ENCODE measurements around the gene KDELR3.
A peak's percentile ranks its signal among the peaks of the same experiment; 100 is the strongest.

KDELR3 gene

DNA sequence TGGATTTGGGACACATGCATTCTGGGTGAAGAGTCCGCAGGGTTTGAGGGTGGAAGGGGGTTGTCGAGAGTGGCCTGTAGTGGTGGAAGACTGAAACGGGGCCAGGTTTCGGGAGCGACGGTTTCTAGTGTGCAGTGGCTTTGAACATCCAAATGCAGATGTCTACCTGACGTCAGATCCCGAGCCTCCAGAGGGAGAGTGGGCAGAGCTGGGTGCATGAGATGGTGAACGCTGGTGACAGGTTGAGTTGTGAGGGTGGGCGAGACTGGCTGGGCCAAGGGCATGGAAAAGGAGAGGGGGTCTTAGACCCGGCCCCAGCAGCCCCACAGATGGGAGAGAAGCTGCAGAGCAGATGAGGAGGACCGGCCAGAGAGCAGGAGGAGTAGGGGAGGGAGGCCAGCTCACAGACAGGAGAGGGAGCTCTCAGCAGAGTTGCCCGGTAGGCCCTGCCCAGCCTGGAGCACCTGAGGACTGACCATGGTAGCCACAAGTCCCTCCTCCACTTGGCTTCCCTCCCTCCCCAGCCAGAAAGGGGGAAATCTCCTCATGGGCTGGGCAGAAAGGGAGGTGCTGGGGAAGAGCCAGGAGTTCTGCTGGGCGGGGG is 27.0 kb upstream of the KDELR3 start:
- DNase-seq: no peak

GRCh38 chr22:38441620-38442287 is 26.1 kb upstream of the KDELR3 start:
- DNase-seq: no peak

DNA sequence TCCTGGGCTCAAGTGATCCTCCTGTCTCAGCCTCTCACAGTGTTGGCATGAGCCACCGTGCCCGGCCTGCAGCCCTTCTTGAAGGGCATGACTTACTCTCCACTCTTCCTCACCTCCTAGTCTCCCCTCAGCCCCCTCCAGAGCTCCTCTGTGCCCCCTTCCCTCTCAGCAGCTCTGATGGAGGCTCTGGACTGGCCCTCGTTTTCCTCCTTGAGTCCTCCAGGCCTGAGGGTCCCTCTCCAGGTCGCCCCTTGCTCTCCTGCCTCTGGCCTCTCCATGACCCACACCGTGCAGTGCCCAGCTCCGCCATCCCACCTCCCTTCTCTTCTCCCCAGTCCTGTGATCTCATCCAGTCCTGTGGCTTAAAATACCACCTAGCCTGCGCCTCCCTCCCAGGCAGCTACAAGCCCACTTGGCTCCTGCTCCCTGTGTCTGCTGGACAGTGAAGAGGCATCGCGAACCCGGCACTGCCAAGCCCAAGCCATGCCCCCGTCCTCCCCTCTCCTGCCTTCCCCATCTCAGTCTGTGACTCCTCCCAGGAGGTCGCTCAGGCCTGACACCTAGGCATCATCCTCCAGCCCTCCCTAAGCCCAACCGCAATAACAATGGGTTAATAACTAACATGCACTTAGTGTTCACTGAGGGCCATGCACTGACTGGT is 24.8 kb upstream of the KDELR3 start:
- no peak for DNase-seq

DNA sequence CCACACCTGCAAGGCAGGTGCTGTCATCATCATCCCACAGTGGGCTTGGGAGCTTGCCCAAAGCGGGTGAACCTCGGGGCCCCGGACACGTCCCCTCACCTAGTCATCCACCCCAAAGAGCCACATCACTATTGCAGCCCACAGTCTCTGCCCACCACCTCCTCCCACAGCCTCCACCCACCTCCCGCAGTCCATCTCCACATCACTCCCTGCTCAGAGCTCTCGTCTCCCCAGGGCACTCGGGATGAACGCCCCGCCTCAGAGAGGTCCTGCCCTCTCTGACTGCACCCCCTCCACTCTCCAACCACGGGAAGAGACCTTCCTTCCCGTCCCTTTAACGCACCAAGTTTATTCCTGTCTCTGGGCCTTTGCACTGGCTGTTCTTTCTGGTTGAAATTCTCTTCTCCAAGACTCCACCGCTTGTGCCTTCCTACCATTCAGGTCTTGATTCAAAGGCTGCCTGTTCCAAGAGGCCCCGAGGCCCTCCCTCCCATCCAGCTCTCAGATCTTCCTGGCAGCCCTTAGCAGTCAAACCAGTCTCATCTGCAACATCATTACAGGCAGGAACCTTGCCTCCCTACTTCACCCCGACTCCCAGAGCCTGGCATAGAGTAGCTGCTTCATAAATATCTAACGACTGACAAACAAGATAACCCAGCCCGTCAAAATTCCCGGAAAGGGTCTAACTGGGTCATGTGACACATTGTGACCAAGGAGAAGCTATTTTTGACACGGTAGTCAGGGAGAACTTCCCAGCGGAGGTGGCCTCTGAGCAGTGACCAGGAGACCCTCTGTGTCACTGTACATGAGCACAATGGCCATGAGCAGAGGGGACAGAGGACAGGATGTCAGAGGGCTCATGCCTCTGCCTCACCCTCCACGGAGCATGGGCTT is 24.0 kb upstream of the KDELR3 start:
- DNase-seq: no peak

DNA sequence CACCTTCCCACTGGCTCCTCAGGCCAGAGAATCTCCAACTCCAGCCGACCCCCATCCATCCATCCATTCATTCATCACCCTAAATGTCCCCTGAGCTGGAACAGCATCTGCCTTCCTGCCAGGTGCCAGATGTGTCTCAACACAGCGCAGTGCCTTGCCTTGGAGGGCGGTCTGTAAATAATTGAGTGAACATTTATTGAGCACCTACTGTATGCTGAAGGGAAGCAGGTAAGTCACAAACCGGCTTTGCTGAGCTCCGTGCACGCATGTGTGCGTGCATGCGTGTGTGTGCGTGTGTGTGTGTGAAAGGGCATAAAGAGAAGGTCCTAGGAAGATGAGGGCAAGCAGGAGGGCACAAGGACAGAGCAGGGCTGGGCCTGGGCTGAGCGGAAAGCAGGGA is 23.1 kb upstream of the KDELR3 start:
- no peak for DNase-seq

DNA sequence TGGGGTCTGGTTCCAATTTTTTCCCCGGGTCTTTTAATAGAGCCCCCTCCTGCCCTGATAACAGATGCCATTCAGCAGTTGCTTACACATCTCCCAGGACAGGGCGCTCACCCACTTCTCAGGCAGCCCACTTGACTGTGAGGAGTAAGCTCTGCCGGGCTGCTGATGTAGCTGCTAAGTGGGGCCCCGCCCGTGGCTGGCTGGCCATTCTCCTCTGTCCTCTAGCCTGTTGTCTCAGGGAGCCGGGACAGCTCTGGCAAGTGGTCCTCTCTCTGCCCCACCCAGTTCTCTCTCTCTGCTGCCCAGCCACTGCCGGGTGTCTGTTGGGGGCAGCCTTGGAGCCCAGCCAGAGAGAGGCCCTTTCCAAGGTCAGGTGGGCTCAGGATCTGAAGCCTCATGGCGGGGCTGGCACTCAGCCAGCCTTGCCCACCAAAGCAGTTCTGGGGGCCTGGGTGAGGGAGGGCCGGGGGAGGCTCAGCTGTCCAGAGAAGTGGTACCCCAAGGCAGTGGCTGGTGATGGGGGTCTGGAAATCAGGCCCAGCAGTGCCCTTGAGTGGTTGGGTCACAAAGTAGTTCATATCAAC is 21.8 kb upstream of the KDELR3 start:
- DNase-seq: no peak

GRCh38 chr22:38448945-38449745 is 18.8 kb upstream of the KDELR3 start:
- no peak for DNase-seq

GRCh38 chr22:38449776-38450175 is 18.1 kb upstream of the KDELR3 start:
- DNase-seq: no peak

DNA sequence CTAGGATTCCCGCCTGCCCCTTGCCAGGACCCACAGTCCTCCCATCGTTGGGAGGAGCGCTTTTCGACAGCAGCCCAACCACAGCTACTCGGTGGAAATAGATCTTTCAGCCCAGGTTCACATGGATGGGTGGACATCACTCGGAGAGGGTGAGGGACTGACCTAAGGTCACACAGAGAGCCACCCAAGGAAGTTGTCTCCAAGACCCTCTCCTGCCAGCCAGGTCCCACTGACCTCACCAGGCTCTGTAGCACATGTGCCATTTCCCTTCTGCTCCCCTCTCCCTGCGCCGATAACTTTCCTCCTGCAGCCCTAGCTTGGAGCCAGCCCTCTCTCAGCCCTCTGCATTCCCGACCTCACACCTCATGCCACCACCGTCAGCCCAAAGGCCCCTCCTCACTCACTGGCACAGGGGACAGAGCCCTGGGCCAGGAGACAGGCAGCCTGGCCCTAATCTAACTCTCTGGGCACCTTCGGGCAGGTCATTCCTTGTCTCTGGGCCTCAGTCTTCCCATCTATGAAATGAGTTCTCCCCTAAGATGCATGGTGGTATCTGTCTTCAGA is 17.6 kb upstream of the KDELR3 start:
- no peak for DNase-seq

DNA sequence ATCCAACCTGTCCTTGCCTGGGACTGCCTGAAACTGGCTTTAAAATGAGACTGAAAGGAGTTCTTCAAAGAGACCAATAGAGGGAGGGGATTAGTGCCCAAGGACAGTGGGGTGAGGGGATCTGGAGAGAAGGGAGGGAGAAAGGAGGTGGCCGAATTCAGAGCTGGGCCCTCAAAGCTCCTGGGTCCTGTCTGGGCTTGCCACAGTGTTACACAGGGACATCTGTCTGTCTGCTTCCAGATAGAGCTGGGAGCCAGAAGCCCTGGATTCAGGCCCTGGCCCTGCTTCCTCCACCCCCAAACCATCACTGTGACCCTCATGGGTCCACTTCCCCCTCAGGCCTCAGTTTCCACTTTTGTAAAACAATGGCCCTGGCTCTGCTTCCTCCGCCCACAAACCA is 16.5 kb upstream of the KDELR3 start:
- no peak for DNase-seq

GRCh38 chr22:38451864-38452263 is 16.0 kb upstream of the KDELR3 start:
- DNase-seq: no peak

DNA sequence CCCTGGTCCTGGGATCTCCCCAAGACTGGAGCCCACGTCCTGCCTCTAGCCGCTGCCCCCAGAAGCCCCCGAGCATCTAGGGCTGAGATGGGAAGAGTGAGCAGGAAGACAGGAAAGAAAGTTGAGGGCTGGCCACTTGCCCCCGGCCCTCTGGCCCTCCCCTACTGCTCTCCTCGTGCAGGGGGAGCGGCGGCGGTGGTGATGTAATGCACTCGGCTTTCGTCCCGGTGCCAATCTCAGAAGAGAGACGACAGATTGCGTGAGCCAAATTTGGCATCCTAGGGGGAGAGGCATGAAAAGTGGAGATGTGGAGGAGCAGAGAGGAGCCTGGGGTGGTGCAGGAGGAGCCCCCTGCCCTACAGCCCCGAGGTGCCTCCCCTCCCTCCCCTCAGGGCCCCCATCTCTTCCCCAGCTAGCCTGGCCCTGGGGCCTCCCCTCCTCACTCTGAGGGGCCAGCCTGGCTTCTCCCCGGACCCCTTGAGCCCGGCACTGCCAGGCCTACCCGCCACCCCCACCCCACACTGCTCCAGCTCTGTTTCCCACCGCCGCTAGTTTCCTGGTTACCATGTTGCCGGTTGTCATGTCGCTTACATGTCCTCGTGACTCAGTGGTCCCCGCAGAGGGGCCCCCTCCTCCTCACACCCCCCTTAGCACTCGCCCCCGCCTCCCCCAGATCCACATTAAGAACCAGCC is 15.4 kb upstream of the KDELR3 start:
- DNase-seq: peak; percentile 20

DNA sequence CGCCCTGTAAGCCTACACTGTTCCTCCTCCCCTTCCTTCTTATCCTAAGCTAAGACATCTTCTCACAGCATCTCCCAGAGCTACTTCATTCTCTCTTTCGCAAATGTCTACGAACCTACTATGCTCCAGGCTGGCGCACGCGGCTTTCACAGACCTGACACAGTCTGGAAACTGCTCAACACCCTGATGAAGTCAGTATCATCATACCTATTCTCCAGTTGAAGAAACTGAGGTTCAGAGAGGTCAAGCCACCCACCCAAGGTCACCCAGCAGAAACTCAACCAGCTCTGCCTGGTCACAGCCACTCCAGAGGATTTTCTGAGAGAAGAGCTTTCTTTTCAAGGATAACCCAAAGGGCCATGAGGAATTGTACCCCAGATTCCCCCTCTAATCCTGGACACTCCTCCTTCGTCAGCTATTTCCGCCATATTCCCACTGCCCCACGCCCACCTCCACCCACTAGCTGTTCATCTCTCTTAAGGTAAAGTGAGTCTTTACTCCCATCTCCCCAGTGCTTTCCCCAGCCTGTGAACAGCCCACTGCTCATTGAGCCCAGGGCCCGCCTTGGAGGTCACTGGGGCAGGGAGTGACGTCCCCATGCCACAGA is 14.7 kb upstream of the KDELR3 start:
- DNase-seq: no peak

GRCh38 chr22:38453996-38454352 is 13.9 kb upstream of the KDELR3 start:
- DNase-seq: no peak

DNA sequence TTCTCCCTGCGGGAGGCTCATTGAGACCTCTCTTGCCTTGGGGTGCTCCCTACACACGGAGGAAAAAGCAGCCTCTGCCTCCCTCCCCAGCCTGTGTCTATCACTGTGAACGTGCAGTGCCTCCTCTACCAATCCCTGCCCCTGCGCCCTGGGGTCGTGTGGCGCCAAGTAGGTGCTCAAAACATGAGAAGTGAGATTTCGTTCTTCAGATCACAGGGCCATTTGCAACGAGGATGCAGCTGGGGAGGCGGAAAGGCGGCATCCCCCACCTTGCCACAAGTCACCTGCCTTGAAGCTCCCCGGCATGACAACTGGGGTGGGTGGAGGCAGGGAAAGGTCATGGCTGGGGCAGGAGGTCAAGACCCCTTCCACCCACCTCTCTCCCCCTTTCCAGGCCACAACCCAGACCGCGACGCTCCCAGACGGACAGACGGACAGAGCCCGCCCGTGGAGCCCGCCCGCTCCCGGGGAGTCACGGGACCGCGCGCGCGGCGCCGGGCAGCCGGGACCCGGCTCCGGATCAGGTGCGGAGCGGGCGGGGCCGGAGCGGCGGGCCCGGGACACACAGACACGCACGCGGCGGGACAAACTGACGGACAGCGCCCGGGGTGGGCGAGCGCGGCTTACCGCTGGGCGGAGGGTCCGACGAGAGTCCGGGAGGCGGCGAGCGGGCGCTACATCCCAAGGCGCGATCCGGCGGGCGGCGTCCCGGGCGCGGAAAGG is 13.4 kb upstream of the KDELR3 start:
- DNase-seq: no peak

DNA sequence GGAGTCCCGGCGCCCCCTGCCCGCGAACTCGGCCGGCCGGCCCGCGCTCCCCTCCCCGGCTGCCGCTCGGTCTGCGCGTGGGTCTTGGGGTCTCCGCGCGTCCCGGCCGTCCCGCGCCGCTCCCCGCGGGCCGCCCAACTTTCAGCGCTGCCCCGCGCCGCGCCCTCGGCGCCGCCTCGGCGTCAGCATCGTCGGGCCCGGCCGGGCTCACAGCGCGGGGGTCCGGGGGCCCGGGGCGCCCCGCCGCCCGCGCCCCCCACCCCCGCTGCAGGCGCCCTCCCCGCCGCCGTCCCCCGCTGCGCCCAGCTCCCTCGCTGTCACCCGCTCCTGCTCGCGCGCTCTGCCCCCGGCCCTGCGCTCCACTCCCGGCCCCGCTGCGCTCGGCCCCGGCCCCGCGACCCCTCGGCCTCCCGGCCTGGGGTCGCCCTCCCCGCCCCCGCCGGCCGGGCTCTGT is 12.8 kb upstream of the KDELR3 start, which contains the start of gene KCNJ4:
Gene KCNJ4 (minus strand): TSS at position 124 of the 454 bp plus-strand sequence. CDS start 27,067 bp downstream, outside the sequence.
- no peak for DNase-seq

DNA sequence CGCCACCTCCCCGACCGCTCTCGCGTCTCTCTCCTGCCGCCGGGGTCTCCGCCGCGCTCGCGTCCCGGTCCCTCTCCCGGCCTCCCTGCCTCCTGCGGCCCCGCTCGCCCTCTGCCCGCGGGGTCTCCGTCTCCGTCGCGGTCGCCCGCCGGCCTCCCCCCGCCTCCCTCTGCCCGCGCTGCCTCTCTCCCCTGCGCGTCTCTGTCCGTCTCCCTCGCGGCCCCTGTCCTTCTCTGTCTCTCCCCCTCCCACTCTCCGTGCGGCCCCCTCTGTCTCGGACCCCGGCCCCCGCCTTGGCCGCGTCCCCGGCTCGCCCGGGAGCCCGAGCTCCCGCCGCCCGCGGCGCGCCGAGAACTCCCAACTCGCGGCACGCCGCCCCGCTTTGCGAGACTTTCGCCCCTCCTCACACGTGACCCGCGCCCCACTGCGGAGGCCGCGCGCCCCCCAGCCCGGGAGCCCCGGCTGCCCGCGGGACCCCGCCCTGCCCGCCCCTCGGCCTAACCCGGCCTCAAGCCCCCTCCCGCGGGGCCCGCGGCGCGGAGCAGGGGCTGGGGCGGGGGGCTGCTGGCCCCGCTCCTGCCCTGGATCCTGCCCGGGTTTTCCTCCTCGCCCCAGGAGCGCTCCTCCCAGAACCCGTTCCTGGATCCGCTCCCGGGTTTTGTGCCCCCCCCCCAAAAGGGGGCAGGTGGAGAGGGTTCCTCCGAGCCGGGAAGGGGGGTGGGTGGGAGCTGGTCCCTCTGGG is 12.2 kb upstream of the KDELR3 start:
- peak; percentile 30 for DNase-seq

GRCh38 chr22:38456272-38456835 is 11.5 kb upstream of the KDELR3 start:
- DNase-seq: no peak

Data from fibroblast of skin of right quadriceps (primary cell).